GM18909 (cell line): ENCODE data around the gene MYH4.

Experiments
- ATAC-seq: cut with Tn5 transposase; IDR thresholded peaks from one replicate; pipeline ENCODE4 v1.9.1; 2021; ENCODE audit warnings: mild to moderate bottlenecking; ENCODE audit not compliant: unreplicated experiment, poor library complexity

Gene MYH4

DNA sequence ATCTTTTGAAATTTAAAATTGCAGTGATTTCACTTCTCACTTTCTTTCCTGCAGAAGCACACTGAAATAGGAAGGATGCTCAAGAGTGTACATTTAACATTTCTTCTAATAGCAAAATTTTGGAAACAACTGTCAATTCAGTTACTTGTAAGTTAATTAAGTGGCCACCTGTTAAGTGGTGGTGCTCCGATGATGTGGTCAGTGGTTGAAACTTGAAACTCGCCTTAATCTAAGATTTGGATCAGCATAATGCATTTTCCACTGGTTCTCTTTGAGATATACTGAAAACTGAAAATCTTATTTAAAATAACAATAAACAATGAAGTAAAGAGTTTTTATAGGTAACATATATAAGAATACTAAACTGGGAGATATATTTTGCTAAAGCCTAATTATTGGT is 40.6 kb downstream of the MYH4 start:
- no peak for ATAC-seq

DNA sequence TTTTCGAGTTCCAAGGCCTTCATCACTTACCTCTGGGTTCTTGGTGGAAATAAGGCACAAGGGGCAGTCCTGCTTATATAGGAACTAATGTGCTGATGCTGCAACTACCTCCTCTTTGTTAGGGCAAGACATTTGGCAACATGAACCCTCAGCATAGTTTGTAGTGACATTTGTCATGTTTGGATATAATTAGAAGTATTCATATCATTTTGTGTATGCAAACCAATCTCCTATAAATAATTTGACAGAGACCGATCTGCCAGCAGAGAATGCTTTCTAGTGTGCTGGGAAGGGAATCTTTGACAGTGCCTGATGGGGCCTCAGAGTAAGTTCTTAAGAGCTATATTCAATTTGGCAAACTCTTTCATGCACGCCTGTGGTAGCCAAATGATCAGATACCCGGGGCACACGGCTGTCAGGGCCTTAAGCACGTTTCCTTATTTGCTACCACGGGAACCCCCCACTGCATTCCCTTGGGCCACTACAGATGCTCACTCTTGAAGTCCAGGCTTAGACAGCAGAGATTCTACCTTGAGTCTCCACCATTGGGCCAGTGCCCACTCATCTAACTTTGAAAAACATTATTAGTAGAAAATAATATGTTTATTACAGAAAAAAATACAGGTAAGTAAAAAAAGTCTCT is 47.3 kb downstream of the MYH4 start, which contains the start of gene MYH8:
Gene MYH8 (minus strand): TSS at position 51 of the 643 bp plus-strand sequence. CDS start 1,723 bp downstream, outside the sequence.
- no peak for ATAC-seq

DNA sequence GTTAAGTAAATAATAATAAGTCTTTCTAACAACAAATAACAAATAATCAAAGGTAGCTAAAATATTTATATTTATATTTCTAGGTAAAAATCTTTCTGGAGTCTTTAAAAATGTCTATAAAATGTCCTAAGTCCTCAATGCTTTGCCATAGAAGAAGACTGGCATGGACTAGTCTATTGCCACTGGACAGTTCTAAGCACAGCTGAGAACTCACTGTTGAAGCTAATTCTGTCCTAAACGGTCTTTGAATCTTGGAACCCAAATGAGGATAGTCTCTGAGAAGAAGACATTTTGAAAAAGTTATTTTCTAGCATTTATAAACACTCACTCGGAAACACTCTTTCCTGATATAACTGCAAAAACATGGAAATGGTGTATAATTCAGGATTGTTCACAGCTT is 48.1 kb downstream of the MYH4 start:
- ATAC-seq, result no peak

DNA sequence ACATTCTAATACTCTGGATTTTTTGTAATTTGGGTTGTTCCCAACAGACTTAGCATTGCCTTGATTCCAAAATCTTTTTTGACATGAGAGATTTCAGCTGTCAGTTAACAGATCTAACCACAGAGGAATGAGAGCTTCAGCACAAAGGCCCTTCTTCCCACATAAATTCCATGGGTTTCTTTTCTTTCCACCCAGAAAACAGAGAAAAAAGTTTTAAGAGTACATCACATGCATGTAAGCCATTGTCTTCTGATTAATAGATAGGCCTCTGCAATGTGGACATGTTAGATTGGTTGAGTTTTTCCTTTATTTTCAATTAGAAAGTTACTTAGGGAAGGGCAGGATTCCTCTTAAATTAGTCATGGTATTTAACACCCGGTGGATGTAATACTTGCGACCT is 48.5 kb downstream of the MYH4 start:
- ATAC-seq, result no peak

DNA sequence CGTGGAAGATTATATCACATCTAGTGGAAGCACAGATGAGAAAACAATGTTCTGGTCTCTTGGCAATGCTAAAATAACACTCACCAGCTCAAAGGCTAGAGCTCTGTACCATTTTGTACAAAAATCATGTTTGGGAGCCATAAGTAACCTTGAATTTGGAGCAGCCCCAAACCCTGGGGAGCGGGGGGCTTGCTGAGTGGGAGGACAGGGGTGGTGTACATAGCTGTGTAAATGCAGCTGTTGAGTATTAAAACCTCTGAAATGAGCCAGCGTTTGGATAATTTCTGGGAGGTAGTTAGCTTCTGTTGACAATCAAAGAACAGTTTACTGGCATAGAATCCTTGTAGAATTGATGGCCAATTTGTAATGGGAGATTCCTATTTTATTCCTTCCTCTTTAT is 51.9 kb downstream of the MYH4 start:
- no peak for ATAC-seq

DNA sequence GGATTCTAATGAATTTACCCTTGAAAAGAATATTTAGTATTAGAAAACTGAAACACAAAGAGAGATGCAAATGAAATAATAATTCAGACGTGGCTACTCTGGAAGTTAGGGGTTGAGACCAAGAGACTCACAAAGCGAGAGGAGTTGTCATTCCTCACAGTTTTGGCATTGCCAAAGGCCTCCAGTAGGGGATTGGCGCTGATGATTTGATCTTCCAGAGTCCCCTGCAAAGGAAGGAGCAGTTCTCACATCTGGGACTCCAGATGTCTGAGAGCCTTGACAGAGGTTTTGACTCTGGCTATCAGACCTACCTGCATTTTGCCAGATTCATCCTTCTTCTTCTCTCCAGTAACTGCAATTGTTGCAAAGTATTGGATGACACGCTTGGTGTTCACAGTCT is 54.2 kb downstream of the MYH4 start:
- no peak for ATAC-seq

DNA sequence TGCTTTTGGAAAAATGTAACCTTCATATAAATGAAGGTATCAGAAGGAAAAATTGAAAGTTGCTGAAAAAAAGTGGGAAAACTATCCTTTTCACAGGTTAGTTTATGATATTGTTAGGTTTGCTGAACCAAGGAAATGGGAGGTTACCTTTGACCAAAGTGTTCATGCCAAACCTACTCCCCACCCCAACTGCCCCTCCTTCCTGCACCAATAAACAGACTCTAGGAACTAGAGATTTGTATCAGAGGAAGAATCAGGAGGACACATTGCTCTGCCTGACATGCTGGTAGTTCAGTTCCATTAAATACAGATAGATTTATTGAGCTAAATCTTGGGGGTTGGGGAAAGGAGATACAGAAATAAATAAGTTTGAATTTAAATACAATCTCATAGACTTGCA is 65.8 kb downstream of the MYH4 start:
- no peak for ATAC-seq

DNA sequence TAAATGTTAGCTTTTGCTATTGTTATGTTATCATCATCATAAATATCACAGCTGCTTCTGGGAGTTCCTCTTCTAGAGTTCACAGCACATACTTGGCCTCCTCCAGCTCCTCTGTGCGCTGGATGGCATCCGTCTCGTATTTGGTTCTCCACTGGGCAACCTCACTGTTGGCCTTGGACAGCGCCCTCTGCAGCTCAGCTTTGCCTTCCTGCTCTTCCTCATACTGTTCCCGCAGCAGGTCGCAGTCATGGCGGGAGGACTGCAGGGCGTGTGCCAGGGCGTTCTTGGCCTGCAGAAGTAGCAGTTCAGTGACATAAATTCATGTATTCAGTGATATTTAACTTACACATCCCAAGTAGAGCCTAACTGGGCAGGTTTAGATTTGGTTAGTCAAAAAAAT is 71.0 kb downstream of the MYH4 start:
- no peak for ATAC-seq

DNA sequence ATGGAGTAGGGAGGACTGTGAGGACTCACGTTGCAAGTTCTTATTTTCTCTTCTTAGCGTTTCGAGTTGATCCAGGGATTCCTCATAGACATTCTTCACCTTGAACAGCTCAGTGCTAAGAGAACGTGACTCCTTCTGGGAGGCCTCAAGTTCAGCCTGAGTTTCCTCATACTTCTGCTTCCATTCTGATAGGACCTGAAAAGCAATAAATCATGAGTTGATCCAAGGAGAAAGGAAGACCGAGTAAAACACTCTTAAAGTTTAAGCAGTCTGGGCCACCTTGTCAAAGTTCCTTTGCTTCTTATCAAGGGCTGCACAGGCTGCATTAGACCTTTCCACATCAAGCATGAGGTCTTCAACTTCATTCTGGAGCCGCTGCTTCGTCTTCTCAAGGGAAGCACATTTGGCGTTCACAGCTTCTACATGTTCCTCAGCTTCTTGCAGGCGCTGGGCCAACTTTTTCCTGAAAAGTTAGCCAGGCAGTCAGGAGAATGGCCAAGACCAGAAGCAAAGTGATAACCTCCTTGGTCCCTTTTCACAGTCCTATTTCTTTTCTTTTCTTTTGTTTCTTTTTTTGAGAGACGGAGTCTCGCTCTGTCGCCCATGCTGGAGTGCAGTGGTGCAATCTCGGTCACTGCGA is 72.7 kb downstream of the MYH4 start:
- ATAC-seq, result no peak

DNA sequence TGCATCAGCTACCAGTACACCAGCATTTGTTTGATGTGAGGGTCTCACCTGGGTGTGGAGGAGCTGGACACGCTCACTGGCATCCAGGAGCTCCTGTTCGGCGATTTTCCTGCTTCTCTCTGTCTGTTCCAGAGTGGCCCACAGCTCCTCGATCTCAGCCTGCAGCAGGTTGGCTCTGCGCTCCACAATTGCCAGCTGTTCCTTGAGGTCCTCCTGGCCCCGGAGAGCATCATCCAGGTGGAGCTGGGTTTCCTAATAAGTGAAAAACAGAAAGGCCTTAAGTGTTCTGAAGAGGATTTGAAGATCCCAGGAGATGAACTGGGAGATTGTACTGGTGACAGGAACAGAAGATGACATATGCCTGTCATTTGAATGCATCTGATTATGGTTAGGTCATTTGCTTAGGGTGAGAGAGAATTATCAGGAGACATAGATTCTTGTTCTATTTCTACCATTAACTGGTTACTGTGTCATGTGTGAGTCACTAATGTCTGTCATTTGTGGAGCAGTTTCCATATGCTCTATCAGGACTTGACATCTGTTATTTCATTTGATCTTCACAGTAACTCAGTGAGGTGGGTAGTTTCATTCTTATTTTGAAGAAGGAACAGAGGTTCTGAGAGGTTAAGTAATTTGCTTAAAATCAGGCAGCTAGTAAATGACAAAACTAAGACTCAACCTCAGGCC is 75.0 kb downstream of the MYH4 start:
- no peak for ATAC-seq
